ENCODE measurements around the gene KCNJ12. TPM values are rescaled to one million over a fixed set of nuclear protein-coding genes. Genes with fewer than 3 reads are reported as not detected.
A peak's percentile ranks its signal among the peaks of the same experiment; 100 is the strongest.
"Not testable (repeated sequence)": the region's sequence is repeated elsewhere in the genome, so short reads cannot be mapped to it uniquely, and the experiment has no call there.

The KCNJ12 gene
- total RNA-seq, 4 donors from 2014 or later, result 1.1 to 2.5 (median 2.3) TPM

DNA sequence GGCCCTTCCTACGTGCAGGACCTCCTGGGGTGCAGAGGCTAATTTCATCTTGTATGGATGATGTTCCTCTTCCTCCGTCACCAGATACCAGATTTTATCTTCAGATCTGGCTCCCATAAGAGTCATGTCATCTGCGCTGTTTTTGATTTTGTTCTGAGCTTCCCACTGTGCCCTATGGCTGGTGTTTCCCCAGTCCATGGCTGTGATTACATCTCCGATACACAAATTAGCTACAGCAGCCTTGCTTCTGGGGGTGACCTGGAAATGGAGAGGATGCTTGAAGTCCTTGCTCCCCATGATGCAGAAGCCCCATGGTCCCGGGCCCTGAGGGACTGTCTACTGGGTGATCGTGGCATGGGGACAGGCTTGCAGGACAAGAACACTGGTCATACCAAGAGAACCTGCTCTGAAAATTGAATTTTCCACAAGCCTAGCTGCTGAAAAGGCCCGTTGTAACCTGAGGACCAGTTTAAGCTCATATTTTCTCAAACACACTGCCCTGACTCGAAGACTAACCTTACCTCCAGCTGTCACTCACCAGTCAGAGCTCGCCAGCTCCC, 69.0 kb downstream of the KCNJ12 start:
- Histone ChIP-seq H3K27me3 (no peaks in the 10 kb centered on the region), H3K4me3 (no peak overlapping the region), H3K36me3 (no peaks in the 10 kb centered on the region), H3K4me1 (no peaks in the 10 kb centered on the region), H3K9me3 (no peaks in the 10 kb centered on the region), H3K27ac (no peak overlapping the region)
- intact Hi-C loops (cut with DNase I; ENCODE audit: low total_unique reads), result no loop called here
- no peak for DNase-seq
- TF ChIP-seq POLR2A (IDR thresholded peaks at IDR 0.05), result no peak
- TF ChIP-seq POLR2AphosphoS5 (IDR thresholded peaks at IDR 0.05), result no peak
- TF ChIP-seq, protein P1, sequence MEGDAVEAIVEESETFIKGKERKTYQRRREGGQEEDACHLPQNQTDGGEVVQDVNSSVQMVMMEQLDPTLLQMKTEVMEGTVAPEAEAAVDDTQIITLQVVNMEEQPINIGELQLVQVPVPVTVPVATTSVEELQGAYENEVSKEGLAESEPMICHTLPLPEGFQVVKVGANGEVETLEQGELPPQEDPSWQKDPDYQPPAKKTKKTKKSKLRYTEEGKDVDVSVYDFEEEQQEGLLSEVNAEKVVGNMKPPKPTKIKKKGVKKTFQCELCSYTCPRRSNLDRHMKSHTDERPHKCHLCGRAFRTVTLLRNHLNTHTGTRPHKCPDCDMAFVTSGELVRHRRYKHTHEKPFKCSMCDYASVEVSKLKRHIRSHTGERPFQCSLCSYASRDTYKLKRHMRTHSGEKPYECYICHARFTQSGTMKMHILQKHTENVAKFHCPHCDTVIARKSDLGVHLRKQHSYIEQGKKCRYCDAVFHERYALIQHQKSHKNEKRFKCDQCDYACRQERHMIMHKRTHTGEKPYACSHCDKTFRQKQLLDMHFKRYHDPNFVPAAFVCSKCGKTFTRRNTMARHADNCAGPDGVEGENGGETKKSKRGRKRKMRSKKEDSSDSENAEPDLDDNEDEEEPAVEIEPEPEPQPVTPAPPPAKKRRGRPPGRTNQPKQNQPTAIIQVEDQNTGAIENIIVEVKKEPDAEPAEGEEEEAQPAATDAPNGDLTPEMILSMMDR (IDR thresholded peaks at IDR 0.05), result no peak
- TF ChIP-seq EP300 (IDR thresholded peaks at IDR 0.05; ENCODE audit: low read depth), result no peak
- 77 to 82% methylated on average over 5 to 9 of the region's 9 CpGs for WGBS, 2 donors (ENCODE audit: low coverage in 1 of 2)
- in situ Hi-C loops (cut with MboI; ENCODE audit: low pct_ligation_motif_present in 1 of 4, low pct_unique_long_range_greater_than_20kb in 1 of 4, low sequenced_read_pairs in 3 of 4), result no loop called here

DNA sequence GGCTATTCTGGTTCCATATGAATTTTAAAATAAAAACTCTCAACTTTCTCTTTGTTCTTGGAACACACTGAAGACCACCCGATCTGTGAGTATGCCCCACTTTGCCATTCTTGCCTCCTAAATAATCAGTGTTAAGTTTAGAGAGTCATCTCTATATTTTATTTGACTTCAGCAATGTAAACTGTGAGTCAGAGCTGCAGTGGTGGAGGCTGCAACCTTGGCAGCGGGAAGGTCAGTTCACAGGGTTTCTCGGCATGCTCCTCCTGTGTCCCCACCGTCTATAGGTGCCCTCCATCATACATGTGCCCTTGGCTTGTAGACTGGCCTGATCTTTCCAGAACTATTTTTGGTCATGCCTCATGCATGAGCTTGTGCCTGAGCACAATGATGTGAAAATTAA, 71.4 kb downstream of the KCNJ12 start:
- 50 to 82% methylated on average over 1 to 4 of the region's 4 CpGs for WGBS, 2 donors (ENCODE audit: low coverage in 1 of 2)
- H3K4me3 ChIP-seq; H3K9me3 ChIP-seq; in situ Hi-C loops (cut with MboI; ENCODE audit: low pct_ligation_motif_present in 1 of 4, low pct_unique_long_range_greater_than_20kb in 1 of 4, low sequenced_read_pairs in 3 of 4); H3K27ac ChIP-seq; H3K27me3 ChIP-seq; DNase-seq; H3K36me3 ChIP-seq; H3K4me1 ChIP-seq; intact Hi-C loops (cut with DNase I; ENCODE audit: low total_unique reads): not testable (repeated sequence)

DNA sequence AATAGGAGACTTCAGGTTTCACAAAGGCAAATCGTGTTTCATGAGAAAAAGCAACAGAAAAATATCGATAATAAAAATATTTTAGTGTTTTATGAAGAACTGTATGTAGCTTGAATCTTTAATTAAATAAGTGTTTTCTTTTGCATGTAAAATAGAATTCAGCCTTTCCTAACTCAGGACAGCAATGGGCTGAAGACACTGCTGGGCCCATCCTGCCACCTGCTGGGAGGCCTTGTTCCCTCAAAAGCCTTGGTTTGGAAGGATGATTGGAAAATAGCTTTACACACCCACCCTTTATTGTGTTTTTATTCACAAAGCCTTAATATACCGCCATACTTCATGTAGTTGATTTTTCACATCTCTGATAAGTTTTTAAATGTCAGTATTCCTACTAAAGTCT, 73.7 kb downstream of the KCNJ12 start:
- intact Hi-C loops (cut with DNase I; ENCODE audit: low total_unique reads); DNase-seq; H3K27me3 ChIP-seq; H3K27ac ChIP-seq; H3K9me3 ChIP-seq; H3K36me3 ChIP-seq; H3K4me3 ChIP-seq: not testable (repeated sequence)
- TF ChIP-seq, protein P1 (IDR thresholded peaks at IDR 0.05), result peak; percentile 19 to 49 (median 42)
- in situ Hi-C loops (cut with MboI; ENCODE audit: low pct_ligation_motif_present in 1 of 4, low pct_unique_long_range_greater_than_20kb in 1 of 4, low sequenced_read_pairs in 3 of 4), result loop anchor here in 1 of 4 donors (10.0 to 25.0 kb wide), 2 partner anchors 65 to 338 kb away; no protein-coding TSS in a partner anchor
- peaks cover 0 to 12% (median 6%) of the 10 kb centered on the region in 4 donors for H3K4me1 ChIP-seq
- 59 to 69% methylated on average over 3 of the region's 3 CpGs for WGBS, 2 donors (ENCODE audit: low coverage in 1 of 2)

DNA sequence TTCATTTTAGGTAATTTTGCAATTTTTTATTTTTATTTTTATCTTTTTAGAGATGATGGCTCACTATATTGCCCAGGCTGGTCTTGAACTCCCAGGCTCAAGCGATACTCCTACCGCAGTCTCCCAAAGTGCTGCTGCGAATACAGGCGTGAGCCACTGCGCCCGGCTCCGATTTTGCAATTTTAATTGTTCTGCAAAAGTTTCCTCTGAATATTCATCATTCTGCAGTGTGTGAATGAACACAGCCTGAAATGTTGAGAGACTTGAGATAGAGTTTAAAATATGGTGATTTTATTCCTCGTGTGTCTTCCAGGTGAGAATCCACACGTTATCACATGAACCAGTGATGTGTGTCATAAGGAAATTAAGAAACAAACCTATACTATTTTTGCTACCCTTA, 75.8 kb downstream of the KCNJ12 start:
- H3K4me1 ChIP-seq, result peaks cover 0 to 12% (median 6%) of the 10 kb centered on the region in 4 donors
- intact Hi-C loops (cut with DNase I; ENCODE audit: low total_unique reads), result loop anchor here (2.0 kb wide), 1 partner anchor 59 kb away; no protein-coding TSS in a partner anchor
- H3K9me3 ChIP-seq, result no peaks in the 10 kb centered on the region
- H3K27ac ChIP-seq, result no peak overlapping the region
- no peak for DNase-seq
- no peak overlapping the region for H3K4me3 ChIP-seq
- TF ChIP-seq POLR2AphosphoS5 (IDR thresholded peaks at IDR 0.05) (no peak), EP300 (IDR thresholded peaks at IDR 0.05; ENCODE audit: low read depth) (no peak), POLR2A (IDR thresholded peaks at IDR 0.05) (no peak)
- TF ChIP-seq, protein P1 (IDR thresholded peaks at IDR 0.05), result no peak
- in situ Hi-C loops (cut with MboI; ENCODE audit: low pct_ligation_motif_present in 1 of 4, low pct_unique_long_range_greater_than_20kb in 1 of 4, low sequenced_read_pairs in 3 of 4), result loop anchor here in 1 of 4 donors (10.0 to 25.0 kb wide), 2 partner anchors 63 to 340 kb away; no protein-coding TSS in a partner anchor
- peaks cover 5% of the 10 kb centered on the region for H3K27me3 ChIP-seq
- no peaks in the 10 kb centered on the region for H3K36me3 ChIP-seq
- WGBS, 2 donors (ENCODE audit: low coverage in 1 of 2), result 67 to 70% methylated on average over 9 of the region's 9 CpGs

Measured in transverse colon (tissue), 4 donors.